GM08714 (cell line): Measurements from ENCODE around the gene PDE1A.

Experiments used
- H3K4me3 ChIP-seq: fragments of 200-500 bp; sonication (Bioruptor generic); 2 replicates; pipeline ENCODE4 v1.5.1; 2014; ENCODE audit warnings: mild to moderate bottlenecking, low read length, inconsistent platforms
- ZNF274 ChIP-seq: IDR thresholded peaks from 2 replicates; pipeline ENCODE4 v1.6.1; 2012; ENCODE audit warnings: mild to moderate bottlenecking, low read depth, low read length

Gene PDE1A

GRCh38 chr2:182379241-182379640 lies 47.6 kb downstream of the PDE1A start:
- no peak overlapping the region for H3K4me3 ChIP-seq
- TF ChIP-seq ZNF274, result no peak

- no peak overlapping the region for H3K4me3 ChIP-seq
- no peak for TF ChIP-seq ZNF274
These were observed 48.1 kb downstream of the PDE1A start for GRCh38 chr2:182378759-182379158.

GRCh38 chr2:182377467-182377866 lies 49.4 kb downstream of the PDE1A start:
- no peak overlapping the region for H3K4me3 ChIP-seq

GRCh38 chr2:182375862-182376261 lies 51.0 kb downstream of the PDE1A start:
- H3K4me3 ChIP-seq, result no peak overlapping the region
- no peak for TF ChIP-seq ZNF274

More at GRCh38 chr2:182377467-182377866, 49.4 kb downstream of the PDE1A start:
- no peak for TF ChIP-seq ZNF274

GRCh38 chr2:182372661-182373060 lies 54.2 kb downstream of the PDE1A start:
- TF ChIP-seq ZNF274, result no peak

GRCh38 chr2:182368996-182369395 lies 57.8 kb downstream of the PDE1A start:
- no peak overlapping the region for H3K4me3 ChIP-seq
- TF ChIP-seq ZNF274, result no peak

More at GRCh38 chr2:182372661-182373060, 54.2 kb downstream of the PDE1A start:
- H3K4me3 ChIP-seq, result no peak overlapping the region

- TF ChIP-seq ZNF274, result no peak
- no peak overlapping the region for H3K4me3 ChIP-seq
These were observed 58.4 kb downstream of the PDE1A start for GRCh38 chr2:182368446-182368845.

GRCh38 chr2:182367401-182367800 lies 59.4 kb downstream of the PDE1A start:
- no peak for TF ChIP-seq ZNF274
- H3K4me3 ChIP-seq, result no peak overlapping the region

- no peak overlapping the region for H3K4me3 ChIP-seq
- TF ChIP-seq ZNF274, result no peak
These were observed 60.2 kb downstream of the PDE1A start for GRCh38 chr2:182366628-182367027.

- H3K4me3 ChIP-seq, result no peak overlapping the region
- no peak for TF ChIP-seq ZNF274
These were observed 61.0 kb downstream of the PDE1A start for GRCh38 chr2:182365855-182366254.

- no peak overlapping the region for H3K4me3 ChIP-seq
- TF ChIP-seq ZNF274, result no peak
These were observed 65.4 kb downstream of the PDE1A start for GRCh38 chr2:182361477-182361876.

GRCh38 chr2:182360663-182361260 lies 66.1 kb downstream of the PDE1A start:
- no peak for TF ChIP-seq ZNF274
- H3K4me3 ChIP-seq, result no peak overlapping the region

GRCh38 chr2:182359990-182360662 lies 66.7 kb downstream of the PDE1A start:
- no peak for TF ChIP-seq ZNF274
- H3K4me3 ChIP-seq, result no peak overlapping the region

GRCh38 chr2:182359027-182359989 lies 67.5 kb downstream of the PDE1A start:
- no peak for TF ChIP-seq ZNF274
- H3K4me3 ChIP-seq, result no peak overlapping the region
